GM23248 (cell line): ENCODE measurements around the gene TBCCD1.

Source experiments
- EZH2 ChIP-seq: fragments of 200-600 bp; sonication (generic); IDR thresholded peaks from 2 replicates; pipeline ENCODE4 v1.6.1; 2018; ENCODE audit warnings: antibody characterized with exemption, mild to moderate bottlenecking; ENCODE audit not compliant: insufficient read depth, poor library complexity, severe bottlenecking
- EZH2phosphoT487 ChIP-seq: fragments of 200-600 bp; sonication (generic); IDR thresholded peaks from 2 replicates; pipeline ENCODE4 v1.6.1; 2018; ENCODE audit warnings: antibody characterized with exemption, moderate library complexity, mild to moderate bottlenecking, low read depth; ENCODE audit not compliant: insufficient read depth

DNA sequence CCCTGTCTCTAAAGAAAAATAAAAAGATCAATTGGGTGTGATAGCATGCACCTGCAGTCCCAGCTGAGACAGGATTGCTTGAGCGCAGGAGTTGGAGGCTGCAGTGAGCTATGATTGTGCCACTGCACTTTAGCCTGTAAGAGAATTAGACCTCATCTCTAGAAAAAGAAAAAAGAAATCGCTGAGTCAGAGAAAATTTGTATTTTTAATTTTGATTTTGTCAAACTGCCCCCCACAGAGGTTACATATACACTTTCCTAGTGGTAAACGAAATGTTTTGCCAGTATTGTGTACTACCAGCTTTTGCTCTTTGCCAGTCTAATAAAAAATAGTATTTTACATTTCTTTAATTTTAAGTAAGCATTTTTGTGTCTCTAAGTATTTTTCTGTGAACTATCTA is 17.6 kb downstream of the TBCCD1 start:
- no peak for TF ChIP-seq EZH2
- TF ChIP-seq EZH2phosphoT487: no peak
